HG02610 (cell line): ENCODE data around the gene SPOCD1.

Experiments used
- ATAC-seq: cut with Tn5 transposase; IDR thresholded peaks from one replicate; pipeline ENCODE4 v1.9.1; 2021; ENCODE audit warnings: mild to moderate bottlenecking, moderate library complexity; ENCODE audit not compliant: unreplicated experiment

SPOCD1 gene

DNA sequence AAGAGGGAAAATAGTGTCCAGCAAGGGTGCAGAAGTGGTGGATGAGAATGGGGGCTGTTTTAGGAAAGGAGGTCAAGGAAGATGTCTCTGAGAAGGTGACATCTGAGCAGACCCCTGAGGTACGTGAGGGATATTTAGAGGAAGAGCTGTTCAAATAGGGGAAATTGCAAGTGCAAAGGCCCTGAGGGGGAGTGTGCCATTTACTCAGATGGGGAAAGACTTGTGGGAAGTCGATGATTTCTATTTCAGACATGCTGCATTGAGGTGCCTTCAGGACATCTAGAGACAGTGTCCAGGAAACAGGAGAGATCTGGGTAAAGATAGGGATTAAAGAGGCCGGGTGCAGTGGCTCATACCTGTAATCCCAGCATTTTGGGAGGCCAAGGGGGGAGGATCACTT lies 41.3 kb downstream of the SPOCD1 start:
- ATAC-seq: no peak

DNA sequence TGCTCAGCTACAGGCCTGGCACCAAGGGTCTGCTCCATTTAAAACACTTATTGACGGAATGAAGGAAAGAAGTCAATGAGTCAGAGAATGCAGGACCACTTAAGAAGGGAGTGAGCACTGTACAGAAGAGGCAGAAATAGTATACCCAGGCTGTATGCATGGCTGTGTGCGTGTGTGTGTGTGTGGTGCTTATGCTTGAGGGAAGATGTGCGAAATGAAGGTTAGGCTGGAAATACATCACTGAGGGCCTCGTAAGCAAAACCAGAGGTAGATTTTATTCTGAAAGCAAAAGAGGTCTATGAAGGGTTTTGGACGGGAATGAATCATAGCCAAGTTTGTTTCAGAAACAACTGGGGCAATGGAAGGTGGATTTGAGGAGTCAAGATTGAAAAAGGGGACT lies 42.0 kb downstream of the SPOCD1 start:
- no peak for ATAC-seq

DNA sequence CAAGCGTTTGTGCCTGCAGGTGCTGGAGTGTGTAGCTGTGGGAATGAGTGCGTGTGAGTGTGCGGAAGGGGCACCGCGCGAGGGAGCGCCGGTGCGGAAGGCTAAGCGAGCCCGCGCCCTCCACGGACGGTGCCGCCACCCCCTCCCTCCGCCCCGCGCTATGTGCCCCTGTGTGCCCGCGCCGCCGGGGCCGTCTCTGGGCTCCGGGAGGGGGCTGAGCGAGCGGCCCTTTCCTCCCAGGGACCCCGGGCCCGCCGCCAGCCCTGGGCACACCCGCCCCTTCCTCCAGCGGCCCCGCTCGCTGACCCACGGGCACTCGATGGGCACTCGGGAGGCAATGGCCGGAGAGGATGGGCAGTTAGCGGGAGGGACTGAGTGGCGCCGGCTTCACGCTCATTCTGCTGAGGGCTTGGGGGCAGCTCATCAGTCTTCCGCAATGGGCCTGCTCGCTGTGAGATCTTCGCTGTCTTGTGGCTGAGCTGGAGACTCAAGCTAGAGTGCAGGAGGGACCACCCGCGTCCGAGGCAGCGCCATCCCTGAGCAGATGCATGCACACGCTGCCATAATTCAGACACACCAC lies 43.1 kb downstream of the SPOCD1 start:
- ATAC-seq: no peak

DNA sequence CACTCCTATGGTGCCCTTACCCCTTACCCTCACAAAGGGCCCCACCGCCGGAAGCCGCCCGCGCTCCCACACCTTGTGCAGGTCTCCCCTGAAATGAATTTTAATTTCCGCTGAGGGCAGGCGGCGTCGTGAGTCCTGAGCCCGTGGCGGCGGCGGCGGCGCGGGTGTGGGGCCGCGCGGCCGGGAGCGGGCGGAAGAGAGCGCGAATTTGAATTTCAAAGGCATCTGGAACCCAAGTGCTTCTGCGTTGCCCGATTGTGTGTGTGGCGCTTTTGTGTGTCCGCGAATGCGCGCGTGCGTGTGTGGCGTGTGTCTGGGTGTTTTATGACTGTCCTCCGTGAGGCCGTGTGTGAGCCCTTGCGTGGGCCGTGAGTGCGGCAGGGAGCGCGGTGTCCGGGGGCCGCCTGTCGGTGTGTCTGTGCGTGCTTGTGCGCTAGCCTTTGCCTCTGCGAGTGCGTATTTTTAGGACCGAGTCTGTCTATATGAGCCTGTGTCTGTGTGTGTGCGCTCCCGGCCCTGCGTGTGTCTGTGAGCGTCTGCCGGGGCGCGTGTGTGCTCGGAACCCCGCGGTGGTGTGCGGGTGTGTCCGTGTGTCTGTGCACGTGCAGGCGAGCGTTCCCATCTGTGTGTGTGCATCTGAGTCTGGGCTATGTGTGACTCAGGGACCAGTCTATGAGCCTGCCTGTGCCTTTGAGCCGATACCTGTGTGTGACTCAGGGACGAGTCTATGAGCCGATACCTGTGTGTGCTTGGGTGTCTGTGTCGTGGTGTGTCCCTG lies 43.7 kb downstream of the SPOCD1 start:
- ATAC-seq: no peak

DNA sequence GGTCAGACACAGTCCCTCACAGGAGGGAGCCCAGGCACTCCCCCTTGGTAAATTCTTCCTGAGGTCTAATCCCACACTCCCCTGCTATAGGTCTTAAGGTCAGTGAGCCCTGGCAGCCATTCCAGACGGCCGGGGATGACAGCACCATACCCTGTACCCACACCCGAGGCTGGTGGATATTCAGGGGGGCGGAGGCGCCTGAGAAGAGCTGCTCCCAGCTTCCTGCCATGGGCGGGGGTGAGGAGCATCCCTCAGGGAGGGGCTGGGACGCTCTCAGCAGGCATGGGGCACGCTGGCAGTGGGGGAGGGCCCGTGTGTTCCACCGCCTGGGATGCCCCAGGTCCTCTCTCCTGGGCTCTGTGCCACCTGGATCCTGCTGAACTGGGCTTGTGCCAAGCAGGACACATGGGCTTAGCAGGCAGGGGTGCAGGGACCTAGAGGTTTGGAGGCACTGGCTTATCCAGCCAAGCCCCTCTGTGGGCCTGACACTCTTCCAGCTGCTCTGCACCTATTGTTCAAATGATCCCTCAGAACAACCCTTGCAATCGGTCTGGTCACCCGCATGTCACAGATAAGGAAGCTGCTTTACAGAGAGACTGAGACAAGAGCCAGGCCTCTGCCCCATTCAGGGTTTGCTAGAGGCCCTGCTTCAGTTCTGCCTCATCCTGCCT lies 46.0 kb downstream of the SPOCD1 start:
- no peak for ATAC-seq

DNA sequence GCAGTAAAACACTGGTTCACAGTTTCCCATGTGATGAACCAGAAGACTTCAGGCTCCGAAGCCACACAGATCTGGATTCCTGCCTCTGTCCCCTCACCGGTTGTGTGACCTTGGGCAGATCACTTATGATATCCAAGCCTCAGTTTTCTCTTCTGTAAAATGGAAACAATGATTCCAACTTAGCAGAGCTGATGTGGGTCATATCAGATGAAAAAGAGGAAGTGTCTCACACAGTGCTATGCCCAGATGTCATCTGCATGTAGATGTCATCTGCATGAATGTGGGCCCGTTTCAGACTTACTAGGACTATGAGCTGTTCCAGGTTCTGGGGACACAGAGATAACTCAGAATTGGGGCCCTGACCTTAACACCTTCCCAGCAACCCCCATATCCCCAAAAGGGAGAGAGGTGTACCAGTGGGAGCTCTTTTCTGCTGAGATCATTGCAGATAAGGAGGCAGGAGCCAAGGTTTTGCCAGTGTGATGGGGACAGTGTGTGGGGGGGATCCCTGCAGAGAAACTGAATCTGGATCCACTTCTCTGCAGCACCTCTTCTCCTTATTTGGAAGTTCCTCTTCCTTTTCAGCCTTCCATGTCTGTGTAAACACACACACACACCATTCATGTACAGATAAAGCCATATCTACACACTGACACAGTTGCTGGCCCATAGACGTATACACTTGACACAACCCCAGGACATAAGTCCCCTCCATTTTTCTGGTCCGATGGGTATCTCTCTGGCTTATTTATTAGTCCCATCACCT lies 46.7 kb downstream of the SPOCD1 start:
- no peak for ATAC-seq

DNA sequence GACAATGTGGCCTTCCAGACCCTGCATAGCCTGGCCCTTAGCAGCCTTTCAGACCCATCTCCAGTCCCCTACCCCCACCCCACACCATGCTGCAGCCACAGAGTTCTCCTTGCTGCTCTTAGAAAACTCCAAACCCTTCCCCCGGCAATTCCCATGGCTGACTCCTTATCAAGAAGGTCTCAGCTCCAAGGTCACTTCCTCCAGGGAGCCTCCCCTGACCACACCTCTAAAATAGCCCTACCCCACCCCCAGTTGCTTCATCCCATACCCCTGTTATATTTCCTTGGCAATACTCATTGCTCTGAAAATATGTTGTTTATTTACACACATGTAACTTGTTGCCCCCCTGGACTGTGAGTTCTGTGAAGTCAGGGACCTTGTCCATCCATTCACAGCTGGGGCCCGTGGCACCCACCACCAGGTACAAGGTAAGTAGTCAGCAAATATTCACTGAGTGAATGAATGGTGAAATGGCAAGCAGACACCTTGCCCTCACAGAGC lies 47.4 kb downstream of the SPOCD1 start:
- ATAC-seq: no peak

DNA sequence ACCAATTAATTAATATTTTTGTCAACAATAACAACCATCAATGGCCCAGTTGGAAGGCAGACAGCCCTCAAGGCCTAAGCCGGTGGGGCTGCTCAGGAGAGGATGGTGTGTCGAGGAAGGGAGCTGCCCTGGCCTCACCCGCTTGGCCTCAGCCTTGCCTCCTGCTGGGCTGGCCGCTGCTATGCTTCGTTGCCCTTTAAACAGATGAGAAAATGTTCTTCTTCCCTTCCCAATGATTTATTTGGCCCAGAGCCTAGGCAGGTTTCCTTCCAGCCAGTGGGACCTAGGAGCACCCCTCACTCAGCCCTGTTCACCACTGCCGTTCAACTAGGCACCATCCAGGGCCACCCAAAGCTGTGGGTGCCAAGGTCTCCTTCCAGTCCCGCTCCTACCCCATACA lies 48.6 kb downstream of the SPOCD1 start:
- no peak for ATAC-seq

DNA sequence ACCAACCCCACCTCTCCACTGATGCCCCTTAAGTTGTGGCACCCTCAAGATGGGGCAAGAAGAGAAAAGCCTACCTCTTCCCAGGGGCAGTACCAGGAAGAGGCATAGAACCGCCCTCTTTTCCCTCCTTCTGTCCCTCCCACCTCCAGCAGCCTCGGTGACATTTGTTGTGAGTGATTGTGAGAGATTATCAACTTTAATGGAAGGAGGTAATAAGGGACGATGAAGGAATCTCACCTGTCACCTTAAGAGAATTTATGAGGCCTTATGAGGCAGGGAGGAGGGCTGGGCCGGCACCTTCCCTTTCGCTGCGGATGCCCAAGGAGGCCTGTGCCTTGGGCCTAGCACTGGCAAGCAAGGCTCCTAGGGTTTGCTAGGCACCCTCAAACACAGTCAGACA lies 50.3 kb downstream of the SPOCD1 start:
- ATAC-seq: no peak

DNA sequence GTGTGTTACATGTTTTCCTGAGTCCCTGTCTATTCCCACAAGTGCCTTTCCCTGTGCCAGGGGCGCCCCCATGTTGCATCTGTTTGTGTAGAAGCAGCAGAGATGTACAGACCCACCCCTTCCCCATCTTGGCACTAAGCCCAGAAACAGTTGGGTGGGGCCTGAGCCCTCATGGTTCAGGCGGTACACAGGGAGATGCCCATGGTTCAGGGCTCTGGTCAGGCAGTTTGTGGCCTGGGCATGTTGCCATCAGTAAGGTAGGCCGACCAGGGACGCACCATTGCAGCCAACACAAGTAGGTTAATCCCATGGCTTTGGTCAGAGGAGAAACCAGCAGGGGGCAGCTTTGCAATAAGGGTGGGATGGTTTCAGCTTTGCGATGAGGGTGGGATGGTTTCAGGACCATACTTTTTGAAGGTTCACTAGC lies 50.8 kb downstream of the SPOCD1 start:
- no peak for ATAC-seq

DNA sequence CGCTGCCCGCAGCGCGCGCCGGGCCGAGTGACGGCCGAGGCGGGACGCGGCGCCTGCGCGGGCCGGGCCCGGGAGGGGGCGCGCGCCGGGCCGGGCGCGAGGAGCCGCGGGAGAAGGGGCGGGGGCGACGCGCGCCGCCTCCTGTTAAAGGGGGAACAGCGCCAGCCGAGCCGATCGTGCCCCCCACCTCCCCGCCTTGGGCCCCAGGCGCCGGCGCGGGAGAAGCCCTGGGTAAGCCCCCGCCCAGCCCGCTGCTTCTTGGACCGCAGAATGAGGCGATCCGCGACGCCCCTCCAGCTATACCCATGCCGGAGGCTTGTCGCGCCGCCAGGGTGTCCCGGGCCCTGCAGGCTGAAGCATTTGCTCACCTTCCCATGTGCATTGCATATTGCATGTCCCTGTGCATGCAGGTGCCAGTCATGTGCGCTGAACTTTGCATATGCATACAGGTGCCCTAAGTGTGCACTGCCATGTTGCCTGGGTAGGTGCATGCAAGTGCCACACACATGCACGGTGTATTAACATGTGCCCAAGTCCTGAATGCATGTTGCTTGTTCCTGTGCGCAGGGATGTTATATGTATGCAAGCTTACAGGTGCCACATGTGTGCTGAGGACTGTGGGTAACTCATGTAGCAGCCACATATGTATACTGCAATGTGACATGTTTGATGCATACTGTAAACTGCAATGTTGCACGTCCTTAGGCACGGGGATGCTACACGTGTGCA lies 51.3 kb downstream of the SPOCD1 start, which contains the start of gene ADGRB2:
Gene ADGRB2 (minus strand): TSS at position 29 of the 729 bp plus-strand sequence. CDS start 7,119 bp downstream, outside the sequence.
- no peak for ATAC-seq

DNA sequence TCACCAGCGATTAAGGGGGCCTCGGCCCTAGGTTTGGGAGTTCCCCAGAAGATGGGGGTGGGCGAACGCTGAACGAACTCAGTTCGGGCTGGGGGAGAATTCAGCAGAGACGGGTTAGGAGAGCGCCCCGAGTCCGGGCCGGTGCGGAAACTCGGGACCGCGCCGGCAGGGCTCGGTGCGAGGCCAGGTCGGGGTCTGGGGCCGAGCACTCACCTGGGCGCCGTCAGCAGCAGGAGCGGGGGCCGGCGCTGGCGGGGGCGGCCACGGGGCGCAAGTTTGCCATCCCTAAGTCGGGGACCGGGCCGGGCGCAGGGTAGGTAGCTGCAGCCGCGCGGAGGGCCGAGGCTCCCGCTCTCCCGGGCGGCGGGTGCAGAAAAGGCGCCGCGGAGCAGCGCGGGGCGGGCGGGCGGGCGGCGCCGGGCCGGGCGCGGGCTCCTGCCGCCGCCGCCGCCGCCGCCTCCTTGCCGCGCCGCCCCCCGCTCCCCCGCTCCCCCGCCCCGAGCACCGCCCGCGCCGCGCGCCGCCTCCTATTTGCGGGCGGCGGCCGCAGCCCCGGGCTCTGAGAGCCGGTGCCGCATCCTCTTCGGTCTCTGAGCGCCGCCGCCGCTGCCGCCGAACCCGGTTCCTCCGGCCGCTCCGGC lies 52.0 kb downstream of the SPOCD1 start:
- ATAC-seq: no peak

DNA sequence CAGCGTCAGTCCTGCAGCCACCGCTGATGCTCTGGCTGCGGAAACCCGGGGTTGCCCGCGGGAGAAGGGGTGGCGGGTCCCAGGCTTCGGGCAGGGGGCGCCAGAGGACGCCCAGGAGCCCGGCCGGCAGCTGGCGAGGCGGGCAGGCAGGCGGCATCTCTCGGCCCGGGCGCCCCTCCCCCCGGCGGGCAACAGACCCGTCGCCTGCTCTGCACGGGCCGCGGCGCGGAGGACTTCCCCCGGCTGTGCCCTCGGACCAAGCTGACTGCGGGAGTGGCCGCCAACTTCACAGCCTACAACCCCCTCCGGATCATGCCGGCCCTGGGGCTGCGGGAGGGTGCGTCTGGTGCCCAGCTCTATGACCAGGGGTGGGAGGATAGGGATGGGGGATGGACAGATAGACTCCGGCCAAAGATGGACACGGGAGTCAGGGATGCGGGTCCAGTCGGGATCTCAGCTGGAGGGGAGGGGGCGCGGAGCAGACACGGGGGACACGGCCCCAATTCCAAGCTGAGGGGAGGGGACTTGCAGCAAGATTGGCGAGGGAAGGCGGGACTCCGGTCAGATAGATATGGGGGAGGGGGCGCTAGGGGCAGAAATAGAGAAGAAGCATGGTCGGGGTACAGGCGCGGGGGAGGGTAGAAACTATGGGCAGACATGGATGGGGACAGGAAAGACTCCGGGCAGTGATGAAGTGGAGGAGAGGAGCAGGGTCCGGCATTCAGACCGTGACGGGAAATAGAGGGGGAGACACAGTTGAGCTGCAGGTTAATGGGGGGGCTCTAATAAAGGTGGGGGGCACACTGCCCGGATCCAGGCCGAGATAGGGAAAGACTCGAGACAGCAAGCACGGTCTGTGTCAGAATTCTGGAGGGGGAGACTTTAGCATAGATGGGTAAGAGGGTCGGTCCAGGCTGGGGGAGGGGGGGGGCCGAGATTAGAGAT lies 52.8 kb downstream of the SPOCD1 start:
- ATAC-seq: no peak

DNA sequence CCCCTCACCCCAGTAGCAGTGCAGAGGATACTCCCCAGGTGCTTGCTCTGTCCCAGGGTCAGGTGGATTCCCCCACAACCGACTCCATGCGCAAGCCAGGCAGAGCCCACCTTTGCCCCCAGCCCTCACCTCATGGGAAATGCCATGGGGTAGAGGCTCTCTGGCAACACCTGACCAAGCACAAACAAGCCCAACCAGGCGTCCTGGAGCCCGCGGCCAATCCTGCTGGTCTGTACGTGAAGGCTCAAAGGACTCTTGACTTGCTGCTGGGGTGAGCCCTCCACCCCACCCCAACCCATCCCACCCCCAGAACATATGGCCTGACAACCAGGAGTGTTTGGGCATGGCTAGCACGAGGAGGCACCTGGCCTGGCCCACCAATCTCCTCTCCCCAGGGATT lies 53.5 kb downstream of the SPOCD1 start:
- ATAC-seq: no peak

DNA sequence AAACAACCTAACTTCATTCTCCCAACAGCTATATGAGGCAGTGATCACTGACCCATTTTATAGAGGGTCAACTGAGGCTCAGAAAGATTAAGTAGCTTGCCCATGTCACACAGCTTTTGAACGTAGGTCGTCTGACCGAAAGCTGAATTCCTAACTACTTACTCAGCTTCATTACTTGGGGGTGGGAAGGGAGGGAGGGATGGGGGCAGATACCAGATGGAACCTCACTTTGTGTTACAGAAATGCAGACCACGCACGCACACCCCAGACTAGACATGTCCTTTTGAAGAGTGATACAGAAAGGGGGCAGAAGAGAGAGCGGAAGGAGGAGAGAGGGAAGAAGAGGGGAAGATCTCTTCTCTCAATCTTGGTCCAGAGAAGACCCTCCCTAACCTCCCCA lies 53.9 kb downstream of the SPOCD1 start:
- no peak for ATAC-seq

DNA sequence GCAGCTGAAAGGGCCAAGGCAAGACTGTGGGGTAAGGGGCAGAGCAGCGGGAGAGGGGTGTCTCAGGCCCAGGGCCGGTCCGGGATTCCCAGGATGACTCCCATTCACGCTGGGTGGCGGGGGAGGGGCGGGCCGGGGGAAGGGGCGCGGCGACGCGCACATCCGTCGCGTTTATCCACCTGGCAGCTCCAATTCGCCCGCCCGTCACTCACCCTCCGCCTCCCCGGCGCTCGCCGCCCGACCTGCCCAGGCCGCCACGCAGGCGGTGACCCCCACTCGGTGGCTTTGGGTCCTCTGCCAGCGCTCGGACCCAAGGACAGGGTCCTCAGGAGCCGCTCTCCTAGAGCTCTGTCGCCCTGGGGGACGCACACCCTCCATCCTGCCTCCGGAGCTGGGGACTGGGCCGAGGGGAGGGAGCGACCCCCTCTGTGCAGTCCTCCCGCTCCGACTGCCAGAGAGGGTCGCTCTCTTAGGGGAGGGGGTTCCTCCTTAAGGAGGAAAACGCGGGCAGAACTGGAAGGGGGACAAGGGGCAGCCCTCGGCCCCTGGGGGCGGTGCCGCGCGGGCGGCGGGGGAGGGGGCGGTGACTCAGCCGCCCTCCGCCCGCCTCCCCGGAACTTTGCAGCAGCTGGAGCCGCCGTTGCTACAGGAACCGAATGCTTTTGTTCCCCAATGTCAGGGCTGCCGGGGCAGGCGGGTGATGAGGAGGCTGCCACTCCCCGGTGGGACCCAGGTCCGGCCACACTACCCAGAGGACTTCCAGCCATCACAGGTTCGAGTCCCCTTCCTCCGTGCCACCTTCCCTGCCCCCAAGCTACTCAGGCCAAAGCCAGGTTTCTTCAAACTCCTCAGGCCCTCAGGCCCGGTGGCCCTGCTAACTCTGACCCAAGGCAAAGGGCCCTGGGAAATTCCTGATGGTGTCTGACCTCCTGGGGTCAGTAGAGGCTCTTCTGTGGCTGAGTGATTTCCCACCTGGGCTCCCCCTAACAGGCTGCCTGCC lies 55.1 kb downstream of the SPOCD1 start:
- no peak for ATAC-seq

DNA sequence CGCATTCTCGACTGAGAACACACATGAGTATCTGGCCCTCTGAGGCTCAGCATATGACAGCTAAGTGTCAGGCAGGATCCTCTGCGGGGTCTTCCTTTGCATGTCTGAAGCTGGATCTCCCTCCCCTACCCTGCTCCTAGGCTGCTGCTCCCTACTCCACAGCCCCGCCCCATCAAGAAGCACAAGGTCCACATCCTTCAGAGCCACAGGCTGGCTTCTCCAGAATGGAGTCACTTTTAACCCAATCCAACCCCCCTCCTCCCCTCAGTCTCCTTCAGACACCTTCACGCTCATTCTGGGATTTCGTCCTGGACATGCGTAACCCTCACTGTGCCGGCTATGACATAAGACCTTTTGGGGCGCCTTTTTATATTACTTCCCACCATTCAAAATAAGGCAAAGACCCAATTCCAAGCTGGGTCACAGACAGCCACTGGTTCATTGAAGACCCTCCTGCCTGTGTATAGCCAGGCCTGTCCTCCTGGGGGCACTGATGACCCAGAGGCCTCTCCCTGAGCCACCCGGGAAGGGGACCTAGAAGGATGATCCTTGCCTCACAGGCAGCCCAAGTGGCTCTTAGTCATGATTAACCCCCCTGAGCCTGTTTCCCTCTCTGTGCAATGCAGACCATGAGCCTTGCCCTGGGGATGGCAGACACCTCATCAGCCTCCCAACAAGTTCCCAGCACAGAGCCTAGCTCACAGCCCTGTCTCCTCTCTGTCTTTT lies 56.4 kb downstream of the SPOCD1 start:
- ATAC-seq: no peak
